NCI-H1092 (cell line): ENCODE measurements around the gene MAZ.
"Not testable (repeated sequence)": the region's sequence is repeated elsewhere in the genome, so short reads cannot be mapped to it uniquely, and the experiment has no call there.

Source experiments
- DNase-seq: peaks from one replicate; lab custom pipeline; 2025; lab: John Stamatoyannopoulos, UW

The MAZ gene

GRCh38 chr16:29784901-29785500 is 21.3 kb upstream of the MAZ start:
- no peak for DNase-seq

GRCh38 chr16:29787155-29787554 is 19.2 kb upstream of the MAZ start:
- DNase-seq = not testable (repeated sequence)

- no peak for DNase-seq
These were observed 16.6 kb upstream of the MAZ start for GRCh38 chr16:29789775-29790182.

GRCh38 chr16:29790183-29790948 is 16.0 kb upstream of the MAZ start, which contains the start of gene KIF22:
Gene KIF22, plus strand, starts transcription at chr16:29790751. Its CDS starts 9 bp downstream, at chr16:29790760.
- DNase-seq = peak; percentile 99

GRCh38 chr16:29790949-29791844 is 15.1 kb upstream of the MAZ start:
- DNase-seq = no peak

- no peak for DNase-seq
These were observed 14.2 kb upstream of the MAZ start for GRCh38 chr16:29791845-29792807.

- not testable (repeated sequence) for DNase-seq
These were observed 13.2 kb upstream of the MAZ start for GRCh38 chr16:29793153-29793552.

- no peak for DNase-seq
These were observed 12.1 kb upstream of the MAZ start for GRCh38 chr16:29794231-29794710.

- DNase-seq = no peak
These were observed 3.9 kb upstream of the MAZ start for GRCh38 chr16:29802416-29802935.

GRCh38 chr16:29804020-29804419 is 2.3 kb upstream of the MAZ start:
- DNase-seq = no peak

GRCh38 chr16:29804455-29805231 is 1.7 kb upstream of the MAZ start:
- DNase-seq = peak; percentile 36

GRCh38 chr16:29805232-29806098 is 864 bp upstream of the MAZ start:
- DNase-seq = peak; percentile 98

- DNase-seq = peak; percentile 65
These were observed 504 bp downstream of the MAZ start for GRCh38 chr16:29806641-29807425.

GRCh38 chr16:29807426-29808218 is 1.3 kb downstream of the MAZ start:
- DNase-seq = peak; percentile 84

GRCh38 chr16:29808219-29808900 is 2.0 kb downstream of the MAZ start:
- no peak for DNase-seq

GRCh38 chr16:29809031-29809747 is 2.9 kb downstream of the MAZ start:
- DNase-seq = no peak
